Stimulated activated CD8-positive, alpha-beta memory T cell treated with anti-CD3 and anti-CD28 coated beads, Interleukin-12 subunit alpha, Interleukin-12 subunit beta, amount 100 ng/mL, for 24 hours (primary cell): Measurements from ENCODE around the gene VSIR.

ENCODE experiments used
- DNase-seq: peaks from one replicate; pipeline ENCODE4 v3.0.0-alpha.2; 2020; ENCODE audit errors: extremely low read depth

The VSIR gene

GRCh38 chr10:71713135-71714030 lies 59.9 kb downstream of the VSIR start:
- DNase-seq = no peak

GRCh38 chr10:71712572-71713134 lies 60.7 kb downstream of the VSIR start:
- no peak for DNase-seq

- DNase-seq = no peak
Measured at GRCh38 chr10:71712170-71712569, 61.1 kb downstream of the VSIR start.

GRCh38 chr10:71711052-71711623 lies 62.2 kb downstream of the VSIR start:
- no peak for DNase-seq

- DNase-seq = no peak
Measured at GRCh38 chr10:71710519-71710918, 62.8 kb downstream of the VSIR start.

GRCh38 chr10:71708897-71709882 lies 64.1 kb downstream of the VSIR start:
- no peak for DNase-seq

DNA sequence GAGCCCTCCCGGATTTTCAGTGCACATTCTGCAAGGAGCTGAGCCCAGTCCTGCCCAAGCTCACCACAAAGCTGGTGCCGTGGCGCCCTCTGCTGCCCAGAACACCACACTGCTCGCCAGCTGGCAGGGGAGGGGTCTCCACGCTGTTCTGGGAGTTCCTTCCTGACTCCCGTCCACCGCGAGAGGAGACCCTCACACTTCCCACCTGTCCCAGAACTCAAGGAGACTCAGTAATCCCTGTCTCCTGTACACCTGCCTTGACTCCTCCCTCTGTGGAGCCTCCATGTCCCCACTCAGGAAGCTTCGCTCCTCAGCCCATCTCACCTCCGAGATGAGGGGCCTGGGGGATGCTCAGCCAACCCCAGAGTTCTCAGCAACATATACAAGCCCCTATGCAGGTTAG lies 65.0 kb downstream of the VSIR start:
- DNase-seq = no peak

- DNase-seq = no peak
Measured at GRCh38 chr10:71707240-71707789, 66.0 kb downstream of the VSIR start.

DNA sequence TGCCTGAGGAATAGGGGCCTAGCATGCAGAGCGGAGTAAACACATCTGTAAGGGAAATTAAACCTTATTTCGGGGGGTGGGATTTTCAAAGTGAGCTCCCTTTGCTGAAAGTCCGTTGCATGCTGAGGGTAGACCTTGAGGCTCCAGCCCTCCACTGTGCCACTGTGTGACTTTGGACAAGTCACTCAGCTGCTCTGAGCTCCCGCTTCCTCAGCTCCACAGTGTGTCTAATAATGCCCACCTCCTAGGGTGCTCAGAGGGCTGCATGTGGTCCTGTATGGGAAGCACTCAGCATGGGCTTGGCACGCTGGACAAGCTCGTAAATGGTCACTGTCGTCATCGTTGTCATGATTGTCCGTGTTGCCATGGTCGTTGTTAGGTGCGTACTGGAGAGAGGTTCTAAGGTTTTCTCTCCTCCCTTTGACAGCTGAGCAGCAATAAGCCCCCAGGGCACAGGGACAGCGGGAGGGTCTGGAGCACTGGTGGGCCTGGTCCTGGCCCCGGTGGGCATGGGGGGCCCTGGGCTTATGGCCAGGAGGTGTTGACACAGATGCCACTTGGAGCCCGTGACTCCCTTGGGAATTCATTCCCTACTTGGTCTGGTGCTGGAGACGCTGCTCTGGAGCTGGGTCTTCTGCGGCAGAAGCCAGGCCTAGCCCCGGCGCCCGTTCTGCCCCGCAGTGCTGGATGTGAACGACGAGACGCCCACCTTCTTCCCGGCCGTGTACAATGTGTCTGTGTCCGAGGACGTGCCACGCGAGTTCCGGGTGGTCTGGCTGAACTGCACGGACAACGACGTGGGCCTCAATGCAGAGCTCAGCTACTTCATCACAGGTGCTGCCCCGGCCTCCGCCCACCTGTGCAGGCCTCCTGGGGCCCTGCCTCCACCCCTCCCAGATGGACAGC lies 66.9 kb downstream of the VSIR start:
- DNase-seq = no peak

- DNase-seq = no peak
Measured at GRCh38 chr10:71705582-71705981, 67.7 kb downstream of the VSIR start.

GRCh38 chr10:71704816-71705215 lies 68.5 kb downstream of the VSIR start:
- no peak for DNase-seq

- DNase-seq = no peak
Measured at GRCh38 chr10:71703577-71703976, 69.7 kb downstream of the VSIR start.

DNA sequence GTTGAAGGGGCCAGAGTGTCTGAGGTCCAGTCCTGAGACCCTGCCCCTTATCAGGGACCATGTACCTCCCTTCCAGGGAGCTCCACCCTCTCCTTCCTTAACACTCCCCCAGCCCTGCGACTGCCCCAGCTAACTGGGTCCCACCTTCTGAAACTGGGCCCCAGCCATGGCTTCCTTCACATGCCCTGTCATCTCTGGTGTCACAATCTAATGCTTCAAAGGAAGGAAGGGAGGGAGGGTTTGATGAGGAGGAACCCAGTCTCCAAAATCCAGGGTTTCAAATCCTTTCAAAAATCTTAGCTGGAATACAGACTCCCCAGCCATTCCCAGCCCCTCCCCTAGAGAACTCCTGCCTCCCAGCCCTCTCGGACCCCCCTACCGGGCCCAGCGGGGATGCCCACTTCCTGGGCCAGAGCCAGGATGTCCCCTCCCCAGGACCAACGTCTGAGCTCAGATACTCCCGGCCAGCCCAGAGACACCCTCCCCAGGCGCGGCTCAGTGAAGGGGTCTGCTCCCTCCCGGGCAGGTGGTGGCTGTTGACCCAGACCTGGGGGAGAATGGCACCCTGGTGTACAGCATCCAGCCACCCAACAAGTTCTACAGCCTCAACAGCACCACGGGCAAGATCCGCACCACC lies 71.7 kb downstream of the VSIR start:
- DNase-seq = no peak

DNA sequence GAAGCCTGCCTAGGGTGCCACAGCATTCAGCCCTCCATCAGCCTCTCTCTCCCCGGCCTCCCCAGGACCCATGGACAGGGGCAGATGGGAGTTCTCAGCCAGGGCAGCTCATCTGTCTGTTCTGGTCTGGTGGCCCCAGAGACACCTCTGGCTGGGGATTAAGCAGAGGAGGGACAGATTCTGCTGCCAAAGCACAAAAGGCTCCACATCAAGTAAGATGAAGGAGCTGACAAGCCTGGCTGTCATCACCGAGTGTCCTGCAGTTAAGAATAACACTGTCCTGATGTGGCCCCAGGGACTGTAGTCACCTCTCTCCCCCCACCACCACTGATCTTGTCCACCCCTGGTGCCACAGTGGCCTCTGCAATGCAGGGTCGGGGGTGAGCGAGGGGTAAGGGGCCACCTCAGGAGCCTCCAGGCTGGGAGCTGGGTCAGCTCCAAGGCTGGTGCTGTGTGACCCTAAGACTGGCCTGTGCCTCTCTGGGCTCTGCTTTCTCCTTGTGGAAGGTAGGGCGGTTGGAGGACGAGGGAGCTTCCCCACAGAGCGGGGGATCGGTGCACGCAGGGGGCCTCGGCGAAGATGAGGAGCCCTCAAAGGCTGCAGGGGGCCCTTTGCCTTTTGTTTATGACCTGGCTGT lies 72.5 kb downstream of the VSIR start:
- DNase-seq = no peak

DNA sequence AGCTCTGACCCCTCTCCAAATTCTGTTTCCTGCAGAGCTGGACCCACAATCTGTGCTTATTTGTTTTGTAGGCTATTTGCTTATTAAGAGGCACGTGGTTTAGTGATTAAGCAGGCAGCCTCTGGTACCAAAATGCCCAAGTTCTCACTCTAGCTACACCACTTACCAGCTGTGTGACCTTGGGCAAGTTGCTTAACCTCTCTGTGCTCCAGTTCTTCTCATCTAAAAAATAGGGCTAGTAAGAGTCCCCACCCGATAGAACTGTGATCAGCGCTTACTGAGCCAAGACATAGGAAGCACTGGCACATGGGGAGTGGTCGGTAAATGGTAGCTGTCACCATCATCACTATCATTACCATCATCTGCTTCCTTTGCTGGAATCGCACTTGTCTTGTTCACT lies 74.6 kb downstream of the VSIR start:
- DNase-seq = no peak

GRCh38 chr10:71697938-71698709 lies 75.2 kb downstream of the VSIR start:
- DNase-seq = peak; percentile 23
